ENCODE results near the gene PHGDH.
"Not testable (repeated sequence)": the region's sequence is repeated elsewhere in the genome, so short reads cannot be mapped to it uniquely, and the experiment has no call there.

- TF ChIP-seq TARDBP, FOXA1, SP1, SUZ12, NFRKB (IDR thresholded peaks at IDR 0.05): not testable (repeated sequence)
Observed at GRCh38 chr1:119786473-119787050, 74.8 kb downstream of the PHGDH start.
